ENCODE measurements around the gene STRN. TPM values are rescaled to one million over a fixed set of nuclear protein-coding genes. Genes with fewer than 3 reads are reported as not detected.

Gene STRN
- total and polyA plus RNA-seq, 2 of the 13 experiments (the other 11 are each of a cell fraction or from before 2014, with no cell fraction given): 10.4 to 19.3 TPM

DNA sequence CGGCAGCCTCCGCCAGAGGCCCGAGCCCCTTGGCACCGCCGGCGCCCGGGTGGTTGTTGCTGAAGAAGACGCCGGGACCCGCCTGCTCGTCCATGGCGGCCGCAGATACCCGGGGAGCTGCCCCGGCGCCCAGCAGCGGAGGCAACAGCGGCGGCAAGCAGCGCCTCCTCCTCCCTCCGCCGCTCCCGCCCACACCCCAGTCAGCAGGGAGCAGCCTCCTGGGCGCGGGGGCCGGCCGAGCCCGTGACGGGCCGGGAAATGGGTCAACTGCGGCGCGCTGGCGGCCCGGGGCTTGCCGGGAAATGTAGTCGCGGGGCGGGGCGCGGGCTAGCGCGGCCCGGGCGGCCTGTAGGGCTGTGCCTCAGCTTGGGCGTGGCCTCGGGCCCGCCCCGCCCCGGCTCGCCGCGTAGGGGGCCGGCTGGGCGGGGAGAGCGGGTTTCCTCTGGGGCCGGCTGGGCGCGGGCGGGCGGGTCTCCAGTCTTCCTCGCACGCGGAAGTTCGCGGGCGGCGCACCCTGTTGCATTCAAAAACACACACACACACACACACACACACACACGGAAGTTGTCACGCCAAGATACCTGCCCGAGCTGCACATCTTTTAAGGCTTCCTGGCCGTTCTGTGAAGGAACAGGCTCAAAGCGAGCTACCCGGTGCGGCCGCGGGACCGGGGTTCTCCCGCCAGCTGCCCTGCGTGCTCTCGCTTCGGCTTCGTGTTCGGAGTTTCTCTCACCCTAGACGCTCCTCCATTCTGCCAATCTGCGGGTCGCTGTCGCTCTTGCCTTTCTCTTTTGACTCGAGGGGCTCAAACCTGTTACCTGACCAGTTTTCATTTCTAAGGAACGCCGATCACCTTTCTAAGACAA, at the start of gene STRN (continued):
- TF ChIP-seq, protein P1, sequence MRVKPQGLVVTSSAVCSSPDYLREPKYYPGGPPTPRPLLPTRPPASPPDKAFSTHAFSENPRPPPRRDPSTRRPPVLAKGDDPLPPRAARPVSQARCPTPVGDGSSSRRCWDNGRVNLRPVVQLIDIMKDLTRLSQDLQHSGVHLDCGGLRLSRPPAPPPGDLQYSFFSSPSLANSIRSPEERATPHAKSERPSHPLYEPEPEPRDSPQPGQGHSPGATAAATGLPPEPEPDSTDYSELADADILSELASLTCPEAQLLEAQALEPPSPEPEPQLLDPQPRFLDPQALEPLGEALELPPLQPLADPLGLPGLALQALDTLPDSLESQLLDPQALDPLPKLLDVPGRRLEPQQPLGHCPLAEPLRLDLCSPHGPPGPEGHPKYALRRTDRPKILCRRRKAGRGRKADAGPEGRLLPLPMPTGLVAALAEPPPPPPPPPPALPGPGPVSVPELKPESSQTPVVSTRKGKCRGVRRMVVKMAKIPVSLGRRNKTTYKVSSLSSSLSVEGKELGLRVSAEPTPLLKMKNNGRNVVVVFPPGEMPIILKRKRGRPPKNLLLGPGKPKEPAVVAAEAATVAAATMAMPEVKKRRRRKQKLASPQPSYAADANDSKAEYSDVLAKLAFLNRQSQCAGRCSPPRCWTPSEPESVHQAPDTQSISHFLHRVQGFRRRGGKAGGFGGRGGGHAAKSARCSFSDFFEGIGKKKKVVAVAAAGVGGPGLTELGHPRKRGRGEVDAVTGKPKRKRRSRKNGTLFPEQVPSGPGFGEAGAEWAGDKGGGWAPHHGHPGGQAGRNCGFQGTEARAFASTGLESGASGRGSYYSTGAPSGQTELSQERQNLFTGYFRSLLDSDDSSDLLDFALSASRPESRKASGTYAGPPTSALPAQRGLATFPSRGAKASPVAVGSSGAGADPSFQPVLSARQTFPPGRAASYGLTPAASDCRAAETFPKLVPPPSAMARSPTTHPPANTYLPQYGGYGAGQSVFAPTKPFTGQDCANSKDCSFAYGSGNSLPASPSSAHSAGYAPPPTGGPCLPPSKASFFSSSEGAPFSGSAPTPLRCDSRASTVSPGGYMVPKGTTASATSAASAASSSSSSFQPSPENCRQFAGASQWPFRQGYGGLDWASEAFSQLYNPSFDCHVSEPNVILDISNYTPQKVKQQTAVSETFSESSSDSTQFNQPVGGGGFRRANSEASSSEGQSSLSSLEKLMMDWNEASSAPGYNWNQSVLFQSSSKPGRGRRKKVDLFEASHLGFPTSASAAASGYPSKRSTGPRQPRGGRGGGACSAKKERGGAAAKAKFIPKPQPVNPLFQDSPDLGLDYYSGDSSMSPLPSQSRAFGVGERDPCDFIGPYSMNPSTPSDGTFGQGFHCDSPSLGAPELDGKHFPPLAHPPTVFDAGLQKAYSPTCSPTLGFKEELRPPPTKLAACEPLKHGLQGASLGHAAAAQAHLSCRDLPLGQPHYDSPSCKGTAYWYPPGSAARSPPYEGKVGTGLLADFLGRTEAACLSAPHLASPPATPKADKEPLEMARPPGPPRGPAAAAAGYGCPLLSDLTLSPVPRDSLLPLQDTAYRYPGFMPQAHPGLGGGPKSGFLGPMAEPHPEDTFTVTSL (CRISPR knock-in tag; IDR thresholded peaks at IDR 0.05; ENCODE audit: borderline replicate concordance): peak; percentile 44; the same call in 1 of the 2 replicates
- TF ChIP-seq, protein P2, sequence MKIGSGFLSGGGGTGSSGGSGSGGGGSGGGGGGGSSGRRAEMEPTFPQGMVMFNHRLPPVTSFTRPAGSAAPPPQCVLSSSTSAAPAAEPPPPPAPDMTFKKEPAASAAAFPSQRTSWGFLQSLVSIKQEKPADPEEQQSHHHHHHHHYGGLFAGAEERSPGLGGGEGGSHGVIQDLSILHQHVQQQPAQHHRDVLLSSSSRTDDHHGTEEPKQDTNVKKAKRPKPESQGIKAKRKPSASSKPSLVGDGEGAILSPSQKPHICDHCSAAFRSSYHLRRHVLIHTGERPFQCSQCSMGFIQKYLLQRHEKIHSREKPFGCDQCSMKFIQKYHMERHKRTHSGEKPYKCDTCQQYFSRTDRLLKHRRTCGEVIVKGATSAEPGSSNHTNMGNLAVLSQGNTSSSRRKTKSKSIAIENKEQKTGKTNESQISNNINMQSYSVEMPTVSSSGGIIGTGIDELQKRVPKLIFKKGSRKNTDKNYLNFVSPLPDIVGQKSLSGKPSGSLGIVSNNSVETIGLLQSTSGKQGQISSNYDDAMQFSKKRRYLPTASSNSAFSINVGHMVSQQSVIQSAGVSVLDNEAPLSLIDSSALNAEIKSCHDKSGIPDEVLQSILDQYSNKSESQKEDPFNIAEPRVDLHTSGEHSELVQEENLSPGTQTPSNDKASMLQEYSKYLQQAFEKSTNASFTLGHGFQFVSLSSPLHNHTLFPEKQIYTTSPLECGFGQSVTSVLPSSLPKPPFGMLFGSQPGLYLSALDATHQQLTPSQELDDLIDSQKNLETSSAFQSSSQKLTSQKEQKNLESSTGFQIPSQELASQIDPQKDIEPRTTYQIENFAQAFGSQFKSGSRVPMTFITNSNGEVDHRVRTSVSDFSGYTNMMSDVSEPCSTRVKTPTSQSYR (CRISPR knock-in tag; IDR thresholded peaks at IDR 0.05; ENCODE audit: borderline replicate concordance): peak; percentile 48; the same call in 1 of the 2 replicates
- TF ChIP-seq CCDC6 (CRISPR knock-in tag; IDR thresholded peaks at IDR 0.05) (peak; percentile 67; the same call in 1 of the 2 replicates), PHF21A (CRISPR knock-in tag; IDR thresholded peaks at IDR 0.05) (peak; percentile 66), CREM (IDR thresholded peaks at IDR 0.05) (no peak), CREM (CRISPR knock-in tag; IDR thresholded peaks at IDR 0.05) (no peak), ZNF879 (CRISPR knock-in tag; IDR thresholded peaks at IDR 0.05) (peak; percentile 78; the same call in 1 of the 2 replicates), ZFP62 (CRISPR knock-in tag; IDR thresholded peaks at IDR 0.05) (no peak), NPAS2 (CRISPR knock-in tag; IDR thresholded peaks at IDR 0.05; ENCODE audit: borderline replicate concordance) (no peak), POLR2AphosphoS5 (IDR thresholded peaks at IDR 0.05; ENCODE audit: low read depth, low read length) (peak; percentile 75), EED (CRISPR knock-in tag; IDR thresholded peaks at IDR 0.05) (peak; percentile 91; the same call in 1 of the 2 replicates), ZSCAN5A (CRISPR knock-in tag; IDR thresholded peaks at IDR 0.05; ENCODE audit: borderline replicate concordance) (peak; percentile 49; the same call in 1 of the 2 replicates), KLF15 (CRISPR knock-in tag; IDR thresholded peaks at IDR 0.05; ENCODE audit: borderline replicate concordance) (no peak)
- TF ChIP-seq, protein P3, sequence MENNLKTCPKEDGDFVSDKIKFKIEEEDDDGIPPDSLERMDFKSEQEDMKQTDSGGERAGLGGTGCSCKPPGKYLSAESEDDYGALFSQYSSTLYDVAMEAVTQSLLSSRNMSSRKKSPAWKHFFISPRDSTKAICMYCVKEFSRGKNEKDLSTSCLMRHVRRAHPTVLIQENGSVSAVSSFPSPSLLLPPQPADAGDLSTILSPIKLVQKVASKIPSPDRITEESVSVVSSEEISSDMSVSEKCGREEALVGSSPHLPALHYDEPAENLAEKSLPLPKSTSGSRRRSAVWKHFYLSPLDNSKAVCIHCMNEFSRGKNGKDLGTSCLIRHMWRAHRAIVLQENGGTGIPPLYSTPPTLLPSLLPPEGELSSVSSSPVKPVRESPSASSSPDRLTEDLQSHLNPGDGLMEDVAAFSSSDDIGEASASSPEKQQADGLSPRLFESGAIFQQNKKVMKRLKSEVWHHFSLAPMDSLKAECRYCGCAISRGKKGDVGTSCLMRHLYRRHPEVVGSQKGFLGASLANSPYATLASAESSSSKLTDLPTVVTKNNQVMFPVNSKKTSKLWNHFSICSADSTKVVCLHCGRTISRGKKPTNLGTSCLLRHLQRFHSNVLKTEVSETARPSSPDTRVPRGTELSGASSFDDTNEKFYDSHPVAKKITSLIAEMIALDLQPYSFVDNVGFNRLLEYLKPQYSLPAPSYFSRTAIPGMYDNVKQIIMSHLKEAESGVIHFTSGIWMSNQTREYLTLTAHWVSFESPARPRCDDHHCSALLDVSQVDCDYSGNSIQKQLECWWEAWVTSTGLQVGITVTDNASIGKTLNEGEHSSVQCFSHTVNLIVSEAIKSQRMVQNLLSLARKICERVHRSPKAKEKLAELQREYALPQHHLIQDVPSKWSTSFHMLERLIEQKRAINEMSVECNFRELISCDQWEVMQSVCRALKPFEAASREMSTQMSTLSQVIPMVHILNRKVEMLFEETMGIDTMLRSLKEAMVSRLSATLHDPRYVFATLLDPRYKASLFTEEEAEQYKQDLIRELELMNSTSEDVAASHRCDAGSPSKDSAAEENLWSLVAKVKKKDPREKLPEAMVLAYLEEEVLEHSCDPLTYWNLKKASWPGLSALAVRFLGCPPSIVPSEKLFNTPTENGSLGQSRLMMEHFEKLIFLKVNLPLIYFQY (CRISPR knock-in tag; IDR thresholded peaks at IDR 0.05; ENCODE audit: borderline replicate concordance): peak; percentile 99
